Hepatocyte (in vitro differentiated cells): ENCODE results near the gene ENAM.
"Not testable (repeated sequence)": the region's sequence is repeated elsewhere in the genome, so short reads cannot be mapped to it uniquely, and the experiment has no call there.

ENCODE experiments used
- CTCF ChIP-seq: fragments of 200-600 bp; sonication (generic); IDR thresholded peaks from 2 replicates; pipeline ENCODE4 v1.5.1; 2016; ENCODE audit warnings: antibody characterized with exemption, mild to moderate bottlenecking; ENCODE audit not compliant: poor library complexity
- EZH2 ChIP-seq: fragments of 200-600 bp; sonication (generic); IDR thresholded peaks from 2 replicates; pipeline ENCODE4 v1.6.1; 2016; ENCODE audit warnings: antibody characterized with exemption, mild to moderate bottlenecking, borderline replicate concordance

- TF ChIP-seq CTCF, EZH2: not testable (repeated sequence)
These were observed 66.1 kb downstream of the ENAM start for GRCh38 chr4:70694633-70695032.
